ENCODE measurements around the gene STEAP1.
A peak's percentile ranks its signal among the peaks of the same experiment; 100 is the strongest.

Gene STEAP1

GRCh38 chr7:90172624-90173023, 18.4 kb downstream of the STEAP1 start:
- Histone ChIP-seq H3K79me1 (ENCODE audit: low read depth, low read length) (no peaks in the 10 kb centered on the region), H2BK15ac (ENCODE audit: low read length) (no peak overlapping the region), H3K4me3 (ENCODE audit: low read length in 2 of 2) (no peak overlapping the region), H3K14ac (ENCODE audit: low read length) (no peak overlapping the region), H3K4ac (ENCODE audit: low read length) (no peak overlapping the region), H3K9me3 (replicated peaks in 1 of 2; ENCODE audit: control insufficient read depth in 2 of 2, insufficient read depth in 1 of 2, low read depth in 1 of 2, low read length in 2 of 2) (peaks cover 3 to 8% of the 10 kb centered on the region in 2 donors), H4K8ac (ENCODE audit: low read depth, low read length) (no peak overlapping the region), H3K23ac (ENCODE audit: low read depth, low read length, poor library complexity) (no peak overlapping the region), H3K18ac (ENCODE audit: low read length) (no peak overlapping the region), H3K9ac (ENCODE audit: low read depth, low read length, poor library complexity) (no peak overlapping the region), H3K36me3 (replicated peaks in 1 of 2; ENCODE audit: control insufficient read depth in 2 of 2, insufficient read depth in 2 of 2, low read length in 2 of 2) (no peaks in the 10 kb centered on the region), H3K27ac (replicated peaks; ENCODE audit: low read length) (no peak overlapping the region), H3K27me3 (ENCODE audit: control insufficient read depth in 3 of 3, insufficient read depth in 3 of 3, low read depth in 1 of 3, low read length in 3 of 3) (no peaks in the 10 kb centered on the region), H2BK5ac (ENCODE audit: low read length) (no peak overlapping the region), H2BK120ac (ENCODE audit: low read depth, low read length) (no peak overlapping the region), H3K4me1 (ENCODE audit: control insufficient read depth in 2 of 2, insufficient read depth in 1 of 2, low read depth in 1 of 2, low read length in 2 of 2) (no peaks in the 10 kb centered on the region), H3K4me2 (ENCODE audit: insufficient read depth, low read length, poor library complexity, severe bottlenecking) (no peak overlapping the region), H4K91ac (ENCODE audit: low read depth, low read length, poor library complexity) (no peak overlapping the region), H2AFZ (ENCODE audit: low read length) (no peak overlapping the region), H2BK12ac (ENCODE audit: low read length) (no peak overlapping the region), H2AK5ac (ENCODE audit: low read depth, low read length) (no peak overlapping the region)
- WGBS, 2 donors (ENCODE audit: extremely low coverage in 2 of 2, insufficient read length in 2 of 2, insufficient replicate concordance in 1 of 2) = no CpG with 5 or more reads among the region's 6 CpGs
- DNase-seq (ENCODE audit: low spot score) = no peak

GRCh38 chr7:90173127-90173844, 19.0 kb downstream of the STEAP1 start:
- no CpG with 5 or more reads among the region's 4 CpGs for WGBS, 2 donors (ENCODE audit: extremely low coverage in 2 of 2, insufficient read length in 2 of 2, insufficient replicate concordance in 1 of 2)
- Histone ChIP-seq H3K9me3 (replicated peaks in 1 of 2; ENCODE audit: control insufficient read depth in 2 of 2, insufficient read depth in 1 of 2, low read depth in 1 of 2, low read length in 2 of 2) (peaks cover 3 to 8% of the 10 kb centered on the region in 2 donors), H3K4me1 (ENCODE audit: control insufficient read depth in 2 of 2, insufficient read depth in 1 of 2, low read depth in 1 of 2, low read length in 2 of 2) (no peaks in the 10 kb centered on the region), H3K36me3 (replicated peaks in 1 of 2; ENCODE audit: control insufficient read depth in 2 of 2, insufficient read depth in 2 of 2, low read length in 2 of 2) (no peaks in the 10 kb centered on the region), H3K23ac (ENCODE audit: low read depth, low read length, poor library complexity) (no peak overlapping the region), H3K14ac (ENCODE audit: low read length) (no peak overlapping the region), H3K9ac (ENCODE audit: low read depth, low read length, poor library complexity) (no peak overlapping the region), H3K4me2 (ENCODE audit: insufficient read depth, low read length, poor library complexity, severe bottlenecking) (no peak overlapping the region), H4K91ac (ENCODE audit: low read depth, low read length, poor library complexity) (no peak overlapping the region), H3K18ac (ENCODE audit: low read length) (no peak overlapping the region), H3K79me1 (ENCODE audit: low read depth, low read length) (no peaks in the 10 kb centered on the region), H3K27me3 (ENCODE audit: control insufficient read depth in 3 of 3, insufficient read depth in 3 of 3, low read depth in 1 of 3, low read length in 3 of 3) (no peaks in the 10 kb centered on the region), H2BK120ac (ENCODE audit: low read depth, low read length) (no peak overlapping the region), H2BK5ac (ENCODE audit: low read length) (no peak overlapping the region), H3K4me3 (ENCODE audit: low read length in 2 of 2) (no peak overlapping the region), H3K27ac (replicated peaks; ENCODE audit: low read length) (no peak overlapping the region), H2AK5ac (ENCODE audit: low read depth, low read length) (no peak overlapping the region), H4K8ac (ENCODE audit: low read depth, low read length) (no peak overlapping the region), H2AFZ (ENCODE audit: low read length) (no peak overlapping the region), H2BK15ac (ENCODE audit: low read length) (no peak overlapping the region), H2BK12ac (ENCODE audit: low read length) (no peak overlapping the region), H3K4ac (ENCODE audit: low read length) (no peak overlapping the region)
- no peak for DNase-seq (ENCODE audit: low spot score)

GRCh38 chr7:90175667-90176066, 21.4 kb downstream of the STEAP1 start:
- H3K36me3 ChIP-seq (replicated peaks in 1 of 2; ENCODE audit: control insufficient read depth in 2 of 2, insufficient read depth in 2 of 2, low read length in 2 of 2) = no peaks in the 10 kb centered on the region
- H3K9me3 ChIP-seq (replicated peaks in 1 of 2; ENCODE audit: control insufficient read depth in 2 of 2, insufficient read depth in 1 of 2, low read depth in 1 of 2, low read length in 2 of 2) = peaks cover 0 to 8% of the 10 kb centered on the region in 2 donors
- H3K27ac ChIP-seq (replicated peaks; ENCODE audit: low read length) = no peak overlapping the region
- H4K91ac ChIP-seq (ENCODE audit: low read depth, low read length, poor library complexity) = no peak overlapping the region
- H4K8ac ChIP-seq (ENCODE audit: low read depth, low read length) = no peak overlapping the region
- no peak overlapping the region for H2BK5ac ChIP-seq (ENCODE audit: low read length)
- no peak overlapping the region for H2AFZ ChIP-seq (ENCODE audit: low read length)
- peak overlapping the region; percentile 31 for H3K14ac ChIP-seq (ENCODE audit: low read length)
- no peak overlapping the region for H2AK5ac ChIP-seq (ENCODE audit: low read depth, low read length)
- H3K27me3 ChIP-seq (ENCODE audit: control insufficient read depth in 3 of 3, insufficient read depth in 3 of 3, low read depth in 1 of 3, low read length in 3 of 3) = no peaks in the 10 kb centered on the region
- no peak overlapping the region for H2BK120ac ChIP-seq (ENCODE audit: low read depth, low read length)
- no peak overlapping the region for H2BK12ac ChIP-seq (ENCODE audit: low read length)
- H3K4me2 ChIP-seq (ENCODE audit: insufficient read depth, low read length, poor library complexity, severe bottlenecking) = no peak overlapping the region
- H3K9ac ChIP-seq (ENCODE audit: low read depth, low read length, poor library complexity) = no peak overlapping the region
- H3K4ac ChIP-seq (ENCODE audit: low read length) = no peak overlapping the region
- no peak overlapping the region for H2BK15ac ChIP-seq (ENCODE audit: low read length)
- no peak overlapping the region for H3K18ac ChIP-seq (ENCODE audit: low read length)
- H3K79me1 ChIP-seq (ENCODE audit: low read depth, low read length) = no peaks in the 10 kb centered on the region
- WGBS, 2 donors (ENCODE audit: extremely low coverage in 2 of 2, insufficient read length in 2 of 2, insufficient replicate concordance in 1 of 2) = no CpG with 5 or more reads among the region's 4 CpGs
- peak overlapping the region; percentile 44 for H3K23ac ChIP-seq (ENCODE audit: low read depth, low read length, poor library complexity)
- peak overlapping the region in 1 of 2 donors; percentile 62 for H3K4me3 ChIP-seq (ENCODE audit: low read length in 2 of 2)
- no peak for DNase-seq (ENCODE audit: low spot score)
- no peaks in the 10 kb centered on the region for H3K4me1 ChIP-seq (ENCODE audit: control insufficient read depth in 2 of 2, insufficient read depth in 1 of 2, low read depth in 1 of 2, low read length in 2 of 2)

- no peaks in the 10 kb centered on the region for H3K4me1 ChIP-seq (ENCODE audit: control insufficient read depth in 2 of 2, insufficient read depth in 1 of 2, low read depth in 1 of 2, low read length in 2 of 2)
- no peaks in the 10 kb centered on the region for H3K27me3 ChIP-seq (ENCODE audit: control insufficient read depth in 3 of 3, insufficient read depth in 3 of 3, low read depth in 1 of 3, low read length in 3 of 3)
- no peak overlapping the region for H3K4me2 ChIP-seq (ENCODE audit: insufficient read depth, low read length, poor library complexity, severe bottlenecking)
- no peak overlapping the region for H2BK15ac ChIP-seq (ENCODE audit: low read length)
- no peak overlapping the region for H2BK12ac ChIP-seq (ENCODE audit: low read length)
- no peak overlapping the region for H2BK5ac ChIP-seq (ENCODE audit: low read length)
- no peak overlapping the region for H3K27ac ChIP-seq (replicated peaks; ENCODE audit: low read length)
- H2BK120ac ChIP-seq (ENCODE audit: low read depth, low read length) = no peak overlapping the region
- H2AK5ac ChIP-seq (ENCODE audit: low read depth, low read length) = no peak overlapping the region
- H4K91ac ChIP-seq (ENCODE audit: low read depth, low read length, poor library complexity) = no peak overlapping the region
- peaks cover 0 to 8% of the 10 kb centered on the region in 2 donors for H3K9me3 ChIP-seq (replicated peaks in 1 of 2; ENCODE audit: control insufficient read depth in 2 of 2, insufficient read depth in 1 of 2, low read depth in 1 of 2, low read length in 2 of 2)
- H3K36me3 ChIP-seq (replicated peaks in 1 of 2; ENCODE audit: control insufficient read depth in 2 of 2, insufficient read depth in 2 of 2, low read length in 2 of 2) = no peaks in the 10 kb centered on the region
- H3K79me1 ChIP-seq (ENCODE audit: low read depth, low read length) = no peaks in the 10 kb centered on the region
- no peak overlapping the region for H3K23ac ChIP-seq (ENCODE audit: low read depth, low read length, poor library complexity)
- no peak overlapping the region for H3K4me3 ChIP-seq (ENCODE audit: low read length in 2 of 2)
- H3K9ac ChIP-seq (ENCODE audit: low read depth, low read length, poor library complexity) = no peak overlapping the region
- H3K18ac ChIP-seq (ENCODE audit: low read length) = no peak overlapping the region
- H3K14ac ChIP-seq (ENCODE audit: low read length) = peak overlapping the region; percentile 85
- no peak overlapping the region for H3K4ac ChIP-seq (ENCODE audit: low read length)
- no peak overlapping the region for H2AFZ ChIP-seq (ENCODE audit: low read length)
- no CpG with 5 or more reads among the region's 1 CpG for WGBS, 2 donors (ENCODE audit: extremely low coverage in 2 of 2, insufficient read length in 2 of 2, insufficient replicate concordance in 1 of 2)
- DNase-seq (ENCODE audit: low spot score) = no peak
- H4K8ac ChIP-seq (ENCODE audit: low read depth, low read length) = no peak overlapping the region
These were observed 21.9 kb downstream of the STEAP1 start for GRCh38 chr7:90176195-90176594.
